HG02623 (cell line): ENCODE measurements around the gene CD46.

Experiments used
- ATAC-seq: cut with Tn5 transposase; IDR thresholded peaks from one replicate; pipeline ENCODE4 v1.9.1; 2021; ENCODE audit warnings: moderate library complexity; ENCODE audit not compliant: unreplicated experiment

CD46 gene

DNA sequence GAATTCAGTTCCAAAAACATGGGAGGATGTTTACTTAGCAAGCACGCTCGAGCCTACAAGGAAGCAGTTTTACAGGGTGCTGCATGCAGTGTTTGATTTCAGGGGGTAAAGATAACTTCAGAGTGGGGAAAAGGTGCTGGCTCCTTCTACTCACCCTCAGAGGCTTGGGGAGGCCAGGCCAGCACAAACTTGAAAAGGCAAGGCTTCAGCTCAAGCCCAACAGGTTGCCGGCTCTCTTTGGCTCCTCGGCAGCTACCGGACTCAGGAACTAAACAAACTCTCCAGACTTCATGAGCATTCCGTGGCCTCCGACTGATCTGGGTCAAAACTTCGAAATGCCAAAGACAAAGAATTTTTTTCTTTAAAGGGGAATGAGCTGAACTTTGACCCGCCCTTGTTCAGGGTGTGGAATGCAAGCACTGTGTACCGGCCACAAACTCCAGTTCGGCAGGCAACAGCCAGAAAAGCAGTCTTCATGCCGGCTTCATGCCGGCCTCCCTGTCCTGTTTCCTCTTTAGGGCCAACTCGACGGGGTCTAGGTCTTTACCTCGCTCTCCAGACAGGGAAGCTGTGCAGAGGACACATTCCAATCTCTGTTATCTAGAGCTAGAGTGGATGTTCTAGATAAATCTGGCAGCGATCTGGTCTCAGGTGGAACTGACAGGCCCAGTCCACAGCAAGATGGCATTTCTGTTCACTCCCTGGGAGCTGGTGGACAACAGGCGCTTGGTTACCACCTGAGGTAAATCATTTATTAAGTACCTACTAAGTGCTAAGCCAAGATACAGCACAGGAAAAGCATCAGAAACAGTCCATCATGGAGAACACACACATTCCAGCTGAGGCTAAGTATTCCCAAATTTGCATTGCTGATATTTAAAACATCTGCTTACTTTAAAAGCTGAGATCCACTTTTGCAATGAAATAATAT, 75.0 kb downstream of the CD46 start:
- no peak for ATAC-seq

DNA sequence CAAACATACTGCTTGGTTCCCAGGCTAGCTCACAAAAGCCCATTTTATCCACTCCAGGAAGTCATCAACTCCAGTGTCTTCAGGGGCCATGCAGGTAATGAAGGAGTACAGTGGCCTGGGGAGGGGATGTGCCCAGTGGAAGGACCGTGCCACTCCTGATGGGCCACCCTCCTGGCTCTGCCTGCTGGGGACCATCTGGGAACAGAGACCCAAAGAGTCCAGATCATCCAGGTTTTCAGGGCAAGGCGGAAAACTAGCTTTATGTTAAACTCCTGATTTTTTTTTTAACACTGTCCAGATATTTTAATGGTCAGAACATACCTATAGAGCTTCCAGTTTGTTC, 75.6 kb downstream of the CD46 start:
- no peak for ATAC-seq

DNA sequence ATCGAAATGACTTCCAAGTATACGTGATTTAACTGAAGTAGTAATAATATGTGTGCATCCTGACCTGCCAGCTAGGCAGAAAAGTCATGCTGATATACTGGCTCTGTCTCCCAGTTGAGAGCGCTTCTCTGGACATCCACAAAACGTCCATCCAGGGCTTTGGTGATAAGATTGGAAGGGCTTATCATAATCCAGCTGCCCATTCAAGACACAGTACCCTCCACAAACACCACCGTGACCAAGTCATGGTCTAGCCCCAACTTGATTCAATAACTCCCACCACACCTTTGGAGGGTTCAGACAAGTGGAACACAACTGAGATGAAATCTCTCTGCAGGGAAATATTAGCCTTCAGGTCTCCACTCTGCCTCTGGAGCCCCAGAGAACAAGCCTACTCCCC, 76.2 kb downstream of the CD46 start:
- ATAC-seq, result no peak

DNA sequence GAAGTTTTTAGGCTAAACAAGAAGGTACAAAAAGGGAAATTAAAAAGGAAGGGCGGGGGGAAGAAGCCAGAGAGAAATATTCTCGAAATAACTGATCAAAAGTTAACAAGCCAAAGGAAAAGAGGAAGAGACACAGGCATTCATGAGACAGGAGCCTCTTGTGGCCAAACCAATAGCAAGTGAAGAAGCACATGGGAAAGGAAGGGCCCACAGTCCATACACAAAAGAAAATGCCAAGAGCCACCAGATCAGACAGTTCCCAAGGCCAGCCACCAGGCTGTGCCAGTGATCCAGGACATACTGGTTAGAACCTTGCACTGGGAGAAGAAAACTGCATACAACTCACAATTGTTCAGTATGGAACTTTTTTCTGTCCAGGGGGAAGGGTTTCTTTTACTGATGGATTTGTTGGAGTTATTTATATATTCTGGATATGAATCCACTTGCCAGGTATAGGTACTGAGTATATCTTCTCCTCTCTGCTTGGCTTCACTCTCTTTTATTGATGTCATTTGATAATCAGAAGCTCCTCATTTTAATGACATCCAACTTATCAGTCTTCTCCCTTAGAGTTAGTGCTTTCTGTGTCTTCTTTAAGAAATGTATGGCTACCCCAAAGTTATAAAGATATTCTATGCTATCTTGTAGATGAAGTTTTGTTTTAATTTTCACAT, 76.8 kb downstream of the CD46 start:
- ATAC-seq, result peak; percentile 14

DNA sequence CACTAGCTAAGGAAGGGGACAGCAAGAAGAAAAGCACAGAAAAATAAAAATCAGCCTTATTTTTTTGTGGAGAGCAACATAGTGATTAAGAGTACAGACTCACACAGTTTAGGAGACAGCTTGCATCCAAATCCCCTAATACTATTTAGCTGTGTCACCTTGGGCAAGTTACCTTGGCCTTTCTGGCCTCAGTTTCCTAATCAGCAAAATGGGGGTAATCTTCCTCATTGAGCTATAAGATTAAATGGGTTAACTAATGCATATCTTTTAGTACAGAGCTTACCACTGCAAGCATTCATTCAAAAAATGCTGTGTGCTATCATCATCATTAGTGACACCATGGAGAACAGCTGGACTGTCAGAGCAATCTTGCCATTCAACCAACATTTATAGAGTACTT, 77.7 kb downstream of the CD46 start:
- no peak for ATAC-seq

DNA sequence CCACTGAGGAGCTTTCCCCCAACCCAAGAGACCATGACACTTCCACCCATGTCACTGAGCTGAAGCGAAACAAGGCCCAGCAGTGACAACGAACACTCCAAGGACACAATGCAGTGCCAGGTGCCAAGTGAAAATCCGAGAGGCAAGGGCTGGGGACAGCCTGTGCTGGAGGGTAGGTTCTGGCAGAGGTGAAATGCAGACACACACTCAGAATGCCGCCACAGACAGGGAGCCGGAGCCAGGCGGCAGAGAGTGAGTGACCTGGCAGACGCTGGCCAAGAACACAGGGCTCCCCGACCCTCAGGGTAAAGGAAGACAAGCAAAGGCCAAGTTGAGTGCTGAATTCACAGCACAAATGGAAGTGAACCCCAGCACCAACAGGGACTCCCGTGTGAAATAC, 78.9 kb downstream of the CD46 start:
- no peak for ATAC-seq

DNA sequence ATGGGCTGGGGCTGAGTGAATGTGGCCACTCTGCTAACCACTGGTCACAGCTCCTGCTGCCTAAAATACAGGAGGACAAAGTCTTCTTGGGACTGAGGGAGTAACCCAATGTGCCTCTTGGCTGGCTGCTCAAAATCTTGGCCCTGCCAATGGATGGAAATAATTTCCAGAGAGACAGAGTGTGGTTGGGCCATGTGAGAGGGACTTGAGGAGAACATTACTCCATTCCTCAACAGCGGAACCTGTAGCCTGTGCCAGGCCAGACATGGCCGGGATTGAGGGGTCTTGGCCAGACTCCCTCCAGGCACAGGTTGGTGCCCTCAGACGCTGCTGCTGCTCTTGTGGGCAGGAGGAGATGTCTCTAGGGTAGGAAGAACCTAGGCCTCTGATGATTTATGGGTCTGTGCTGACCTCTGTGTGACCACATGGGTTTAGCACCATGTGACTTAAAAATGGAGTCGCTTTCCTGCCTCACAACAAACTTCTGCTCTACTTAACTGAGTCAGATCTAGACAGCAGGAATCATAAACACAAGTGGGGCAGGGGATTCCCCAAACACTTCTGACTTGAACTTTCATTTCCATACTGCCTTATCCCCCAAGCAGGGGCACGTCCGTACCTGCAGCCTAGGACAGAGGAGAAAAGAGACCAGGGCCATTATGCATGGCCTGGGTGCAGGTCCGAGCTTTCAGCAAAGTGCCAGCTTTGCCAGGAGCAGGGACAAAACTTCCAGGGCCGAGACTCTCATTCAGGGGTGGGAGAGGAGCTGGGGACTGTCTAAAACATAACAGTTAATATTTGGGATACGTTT, 79.9 kb downstream of the CD46 start:
- ATAC-seq, result peak; percentile 86

DNA sequence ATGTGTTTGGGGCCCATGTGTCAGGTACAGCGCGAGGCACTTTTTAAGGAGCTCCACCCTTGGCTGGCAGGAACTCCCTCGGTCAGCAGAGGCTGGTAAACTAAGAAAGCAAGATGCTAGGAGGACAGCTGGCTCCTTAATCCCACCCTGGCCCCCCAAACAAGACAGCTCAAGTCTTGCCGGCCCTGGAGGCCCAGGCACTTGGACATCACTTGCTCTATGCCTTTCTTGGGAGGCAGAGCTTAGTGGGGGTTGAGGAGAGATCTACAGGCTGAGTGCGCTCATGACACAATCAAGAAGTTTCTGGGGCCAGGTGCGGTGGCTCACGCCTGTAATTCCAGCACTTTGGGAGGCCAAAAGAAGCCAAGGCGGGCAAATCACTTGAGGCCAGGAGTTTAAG, 80.9 kb downstream of the CD46 start:
- no peak for ATAC-seq

DNA sequence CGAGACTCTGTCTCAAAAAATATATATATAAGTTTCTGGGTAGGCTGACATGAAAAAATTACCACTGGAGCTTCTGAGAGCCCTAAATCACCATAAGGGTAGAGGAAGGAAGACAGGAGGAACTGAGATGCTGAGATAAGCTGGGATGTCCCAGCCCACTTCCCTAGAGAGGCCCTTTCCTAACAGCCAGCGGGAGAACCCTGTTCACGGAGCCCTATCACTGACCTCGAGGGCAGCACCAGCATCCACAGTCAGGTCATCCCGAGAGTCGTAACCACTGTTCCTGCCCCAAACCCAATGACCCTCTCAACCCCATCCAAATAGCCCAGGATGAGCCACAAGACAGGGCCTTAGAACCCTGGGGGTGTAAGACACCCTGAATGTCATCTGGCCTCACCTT, 81.5 kb downstream of the CD46 start:
- ATAC-seq, result no peak

DNA sequence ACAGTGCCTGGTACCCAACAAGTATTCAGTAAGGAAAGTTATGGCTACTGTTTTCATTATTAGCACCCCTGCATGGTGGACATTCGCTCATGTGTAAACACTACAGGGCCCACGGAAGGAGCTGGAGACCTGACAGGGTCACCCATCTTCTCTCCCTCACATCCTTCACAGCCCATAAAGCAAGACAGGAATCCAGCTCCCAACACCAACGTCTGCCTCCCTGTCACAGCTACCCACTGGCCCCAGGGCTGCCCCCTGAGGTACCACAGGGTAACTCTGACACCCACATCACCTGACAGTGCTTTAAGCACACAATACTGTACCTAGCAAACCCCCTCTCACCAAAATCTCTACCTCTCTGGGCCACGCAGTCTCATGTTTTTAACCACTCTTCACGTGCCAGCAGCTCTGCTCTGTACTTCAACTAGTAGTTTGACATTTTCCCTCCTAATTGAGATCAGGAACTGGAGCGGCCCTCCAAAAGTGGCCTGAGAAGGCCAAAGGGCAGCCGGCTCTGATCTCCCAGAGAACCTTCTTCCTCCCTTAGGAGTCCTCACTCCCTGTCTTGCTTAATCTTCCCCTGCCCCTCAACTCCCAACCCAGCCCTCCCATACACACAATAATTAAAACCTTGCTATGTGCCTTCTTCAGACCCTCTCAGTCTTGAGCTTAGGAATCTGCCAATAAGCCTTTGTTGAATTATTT, 82.3 kb downstream of the CD46 start:
- ATAC-seq, result no peak

DNA sequence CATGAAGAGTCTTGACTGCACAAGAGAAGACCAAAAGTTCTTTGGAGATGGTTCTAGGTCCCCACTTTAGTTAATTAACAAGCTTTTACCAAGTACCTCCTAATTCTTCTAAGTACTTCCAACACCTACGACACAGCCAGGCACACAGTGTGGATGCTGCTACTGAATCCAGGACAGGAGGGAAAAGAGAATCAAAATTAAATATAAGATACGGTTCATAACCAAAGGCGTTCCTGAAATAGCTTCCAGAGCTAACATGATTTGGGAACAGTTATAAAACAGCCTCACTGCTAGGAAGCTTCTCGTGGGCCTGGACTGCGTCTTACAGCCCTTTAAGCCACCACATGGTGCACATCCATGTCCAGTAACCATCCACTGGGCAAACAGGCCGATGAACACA, 84.1 kb downstream of the CD46 start:
- no peak for ATAC-seq

DNA sequence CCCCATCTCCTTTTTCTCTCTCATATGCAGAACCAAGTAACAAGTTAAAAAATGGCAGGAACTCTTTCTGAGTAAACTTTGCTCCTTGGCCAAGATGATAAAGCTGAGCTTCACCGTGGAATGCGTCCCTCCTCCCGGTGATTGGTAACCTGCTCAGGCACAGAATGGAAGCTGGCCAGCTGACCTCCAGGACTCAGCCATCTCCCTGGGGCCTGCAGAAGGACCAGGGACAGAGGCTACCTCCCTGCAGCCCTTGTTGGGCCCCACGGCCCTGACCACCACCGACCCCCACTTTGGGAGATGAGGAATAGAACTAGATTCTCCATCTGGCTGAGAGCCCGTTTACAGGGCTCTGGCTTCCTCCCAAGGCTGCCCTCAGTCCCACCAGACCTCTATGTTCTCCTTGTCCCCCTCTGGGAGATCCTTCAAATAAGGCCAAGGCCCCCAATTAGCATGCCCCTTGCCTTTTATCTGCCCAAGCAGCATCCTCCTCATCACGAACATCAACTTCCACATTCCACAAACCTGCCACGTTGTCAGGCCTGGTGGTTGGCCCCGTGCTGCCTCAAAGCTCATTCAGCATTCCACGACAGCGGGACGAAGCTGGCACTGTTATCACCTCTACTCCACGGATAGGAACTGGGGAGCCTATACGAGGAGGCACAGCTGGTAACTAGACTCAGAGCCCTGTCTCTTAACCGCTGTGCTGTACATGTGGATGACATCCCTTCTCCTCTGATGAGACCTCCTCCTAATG, 84.9 kb downstream of the CD46 start:
- no peak for ATAC-seq

DNA sequence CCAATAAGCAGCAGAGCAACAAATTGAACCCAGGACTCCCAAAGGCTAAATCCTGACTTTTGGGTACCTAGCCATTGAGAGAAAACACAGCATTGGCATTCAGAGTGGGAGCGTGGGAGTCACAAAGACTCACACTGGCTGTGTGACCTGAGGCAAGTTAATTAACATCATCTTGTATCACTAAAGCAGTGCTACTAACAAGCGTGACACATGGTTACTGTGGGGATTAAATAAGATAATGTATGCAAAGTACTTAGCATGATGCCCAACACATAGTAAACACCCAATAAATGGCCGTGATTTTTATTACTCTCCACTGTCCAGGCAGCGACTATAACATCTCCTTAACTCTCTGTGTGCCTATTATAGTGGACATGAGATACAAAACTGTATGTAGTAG, 85.8 kb downstream of the CD46 start:
- no peak for ATAC-seq

DNA sequence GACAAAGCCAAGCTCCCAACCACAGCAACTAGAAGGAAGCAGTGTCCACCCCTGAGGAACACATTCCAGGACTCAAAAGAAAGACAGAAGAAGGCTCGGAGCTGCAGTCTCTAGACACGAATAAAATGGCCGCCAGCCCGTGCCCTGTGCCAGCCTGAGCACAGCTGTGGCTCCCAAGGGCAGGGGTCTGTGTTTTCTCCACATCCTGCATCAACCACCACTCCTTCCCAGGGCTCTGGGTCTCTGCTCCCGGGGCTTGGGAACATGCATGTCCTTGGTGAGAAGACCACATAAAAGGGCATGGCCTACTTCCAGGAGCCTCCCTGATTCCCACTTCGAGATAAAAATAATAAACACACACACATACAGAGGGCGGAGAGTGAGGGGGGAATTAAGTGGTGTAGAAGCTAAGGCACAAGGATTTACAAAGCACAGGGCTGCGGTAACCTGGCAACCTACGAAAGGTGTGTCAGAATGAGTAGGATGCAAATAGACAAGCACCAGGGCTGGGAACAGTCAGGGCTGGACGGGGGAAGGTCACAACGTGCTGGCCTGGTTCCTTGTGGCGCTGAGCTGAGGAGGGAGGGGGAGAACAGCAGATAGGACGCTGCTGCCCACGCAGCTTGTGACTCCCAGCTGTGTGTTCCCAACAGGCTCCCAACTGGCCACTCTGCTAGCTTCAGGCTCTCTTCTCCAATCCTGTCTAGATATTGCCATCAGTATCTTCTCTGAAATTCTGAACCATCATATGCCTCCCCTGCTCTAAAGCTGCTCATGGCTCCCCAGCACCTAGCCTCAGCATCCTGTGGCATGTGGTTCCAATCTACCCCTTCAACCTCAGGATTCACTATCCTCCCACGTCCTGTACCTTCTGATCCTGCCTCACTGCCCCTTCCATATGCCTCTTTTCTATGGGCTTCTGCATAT, 86.6 kb downstream of the CD46 start:
- no peak for ATAC-seq

DNA sequence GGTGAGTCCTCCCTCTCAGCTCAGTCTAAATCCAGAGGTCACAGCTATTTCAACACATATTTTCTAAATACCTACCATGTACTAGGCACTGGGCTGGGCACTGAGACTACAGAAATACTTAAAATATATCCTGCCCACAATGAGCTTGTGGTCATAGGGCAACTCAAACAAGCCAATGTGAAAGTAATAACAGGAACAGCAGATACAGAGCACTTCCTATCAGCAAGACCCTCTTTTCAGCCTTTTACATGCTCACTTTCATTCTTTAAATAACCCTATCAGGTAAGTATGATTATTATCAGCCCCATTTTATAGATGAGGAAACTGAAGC, 87.2 kb downstream of the CD46 start:
- no peak for ATAC-seq

DNA sequence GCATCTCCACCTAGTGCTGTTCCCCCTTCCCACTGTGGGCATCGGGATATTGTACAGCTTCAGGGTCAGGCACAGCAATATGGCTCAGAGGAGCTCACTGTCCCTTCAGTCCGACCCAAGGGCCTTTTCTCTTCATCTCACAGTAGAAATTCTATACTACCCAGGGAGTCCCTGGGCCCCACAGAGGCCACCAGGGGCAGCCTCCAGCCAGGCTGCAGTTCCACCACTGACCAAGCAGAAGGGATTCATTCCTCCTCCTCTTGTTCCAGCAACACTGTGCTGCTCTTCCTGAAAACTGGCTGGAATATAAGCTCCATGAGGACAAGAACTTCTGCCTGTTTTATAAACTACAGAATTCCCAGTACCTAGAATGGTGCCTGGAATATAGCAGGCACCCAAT, 88.5 kb downstream of the CD46 start:
- no peak for ATAC-seq

DNA sequence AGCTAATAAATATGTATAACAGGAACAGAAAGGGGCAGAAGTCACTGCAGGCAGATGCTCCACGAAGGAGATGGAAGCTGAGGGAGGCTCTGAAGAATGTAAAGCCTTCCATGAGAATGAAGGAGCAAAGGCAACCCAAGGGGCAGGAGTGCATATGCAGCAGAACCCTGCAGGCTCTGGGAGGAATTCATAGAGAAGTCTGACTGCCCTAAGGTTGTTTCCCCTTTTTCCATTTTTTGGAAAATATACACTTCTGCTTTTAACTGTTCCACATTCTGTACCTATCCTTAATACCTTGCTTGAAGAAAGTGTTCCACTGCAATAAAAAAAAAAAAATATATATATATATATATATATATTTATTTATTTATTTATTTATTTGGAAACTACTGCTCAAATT, 89.4 kb downstream of the CD46 start:
- no peak for ATAC-seq

DNA sequence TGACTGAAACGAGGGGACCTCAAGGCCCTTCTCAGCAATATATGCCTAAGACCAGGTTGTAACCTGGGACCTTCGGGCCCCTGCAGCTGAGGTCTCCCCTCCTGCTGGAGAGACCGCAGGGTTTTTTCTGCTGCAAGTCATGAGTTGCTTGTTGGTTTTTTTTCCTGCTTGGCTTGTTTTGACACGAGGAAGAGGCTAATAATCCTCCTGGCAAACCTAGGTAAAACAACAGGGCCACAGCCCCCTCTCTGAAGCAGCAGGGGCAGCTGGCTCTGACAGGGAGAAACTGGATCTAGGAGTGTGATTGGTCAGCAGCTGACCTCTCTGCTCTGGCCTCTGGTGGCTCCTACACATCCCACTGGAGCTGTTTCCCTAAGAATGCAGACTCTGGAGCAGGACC, 90.0 kb downstream of the CD46 start:
- no peak for ATAC-seq

DNA sequence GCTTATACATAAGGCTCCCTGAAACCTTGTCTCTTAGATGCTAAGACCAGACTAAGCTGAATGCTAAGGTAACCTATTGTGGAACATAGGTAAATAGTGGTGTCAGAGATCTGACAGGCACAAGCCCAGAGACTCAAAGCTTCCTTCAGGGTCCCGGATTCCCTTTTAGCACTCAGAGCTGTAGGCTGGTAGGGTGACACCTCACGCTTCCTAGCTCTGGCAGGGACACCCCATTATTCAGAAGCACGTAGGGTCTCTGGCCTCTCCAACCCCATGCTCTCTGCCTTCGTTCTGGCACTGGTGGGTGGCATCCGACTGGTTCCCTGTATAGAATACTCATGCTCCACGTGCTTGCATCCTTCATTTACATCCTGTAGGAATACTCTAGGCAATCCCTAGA, 90.7 kb downstream of the CD46 start:
- ATAC-seq, result no peak

DNA sequence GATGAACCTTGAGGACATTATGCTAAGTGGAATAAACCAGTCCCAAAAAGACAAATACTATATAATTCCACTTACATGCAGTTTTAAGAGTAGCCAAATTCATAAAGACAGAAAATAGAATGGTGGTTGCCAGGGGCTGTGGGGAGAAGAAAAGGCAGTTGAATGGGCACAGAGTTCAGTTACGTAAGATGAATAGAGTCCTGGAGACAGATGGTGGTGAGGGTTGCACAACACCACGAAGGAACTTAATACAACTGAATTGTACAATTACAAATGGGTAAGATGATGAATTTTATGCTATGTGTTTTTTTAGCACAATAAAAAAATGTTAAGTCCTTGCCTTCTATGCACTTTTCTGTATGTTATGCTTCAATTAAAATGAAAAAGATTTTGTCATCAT, 92.5 kb downstream of the CD46 start:
- no peak for ATAC-seq
